ENCODE data around the gene NINJ2.

DNA sequence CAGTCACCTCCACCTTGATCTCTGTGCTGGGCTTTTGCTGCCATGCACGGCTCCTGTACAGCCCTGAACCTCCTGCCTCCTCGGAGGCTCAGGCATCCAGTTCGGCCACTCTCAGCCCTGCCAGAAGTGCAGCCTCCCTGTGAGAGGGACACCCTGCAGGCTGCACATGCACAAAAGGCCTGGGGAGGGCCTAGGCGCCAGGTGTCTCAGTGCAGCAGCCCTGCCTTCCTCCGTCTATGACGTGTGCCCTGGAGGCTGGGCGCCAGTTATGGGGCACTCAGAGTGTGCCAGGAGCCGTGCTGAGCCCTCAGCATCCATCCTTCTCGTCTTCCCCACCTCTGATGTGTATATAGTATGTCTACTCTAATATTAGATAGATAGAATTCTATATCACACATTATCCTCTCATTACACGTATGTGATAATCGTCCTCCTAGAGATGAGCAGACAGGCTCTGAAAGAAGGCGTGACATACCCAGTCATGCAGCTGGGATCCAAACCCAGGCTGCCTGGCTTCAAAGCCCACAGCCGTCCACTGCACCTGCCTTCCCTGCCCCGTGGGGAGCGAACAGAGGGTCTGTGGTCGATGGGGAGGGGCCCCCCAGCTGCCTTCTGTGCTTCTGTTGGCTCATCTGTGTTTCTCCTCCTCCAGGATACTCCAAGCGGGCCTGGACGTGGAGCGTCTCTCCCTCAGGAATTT, 102.4 kb downstream of the NINJ2 start:
- TF ChIP-seq, protein P1, sequence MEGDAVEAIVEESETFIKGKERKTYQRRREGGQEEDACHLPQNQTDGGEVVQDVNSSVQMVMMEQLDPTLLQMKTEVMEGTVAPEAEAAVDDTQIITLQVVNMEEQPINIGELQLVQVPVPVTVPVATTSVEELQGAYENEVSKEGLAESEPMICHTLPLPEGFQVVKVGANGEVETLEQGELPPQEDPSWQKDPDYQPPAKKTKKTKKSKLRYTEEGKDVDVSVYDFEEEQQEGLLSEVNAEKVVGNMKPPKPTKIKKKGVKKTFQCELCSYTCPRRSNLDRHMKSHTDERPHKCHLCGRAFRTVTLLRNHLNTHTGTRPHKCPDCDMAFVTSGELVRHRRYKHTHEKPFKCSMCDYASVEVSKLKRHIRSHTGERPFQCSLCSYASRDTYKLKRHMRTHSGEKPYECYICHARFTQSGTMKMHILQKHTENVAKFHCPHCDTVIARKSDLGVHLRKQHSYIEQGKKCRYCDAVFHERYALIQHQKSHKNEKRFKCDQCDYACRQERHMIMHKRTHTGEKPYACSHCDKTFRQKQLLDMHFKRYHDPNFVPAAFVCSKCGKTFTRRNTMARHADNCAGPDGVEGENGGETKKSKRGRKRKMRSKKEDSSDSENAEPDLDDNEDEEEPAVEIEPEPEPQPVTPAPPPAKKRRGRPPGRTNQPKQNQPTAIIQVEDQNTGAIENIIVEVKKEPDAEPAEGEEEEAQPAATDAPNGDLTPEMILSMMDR (IDR thresholded peaks at IDR 0.05): no peak
- no peak for TF ChIP-seq POLR2A (IDR thresholded peaks at IDR 0.05)
